HG02759 (cell line): Measurements from ENCODE around the gene UBE2E3.

Experiments used
- ATAC-seq: cut with Tn5 transposase; IDR thresholded peaks from one replicate; pipeline ENCODE4 v1.9.1; 2021; ENCODE audit warnings: mild to moderate bottlenecking, moderate library complexity; ENCODE audit not compliant: unreplicated experiment

UBE2E3 gene

GRCh38 chr2:180978903-180979748, 1.3 kb upstream of the UBE2E3 start:
- no peak for ATAC-seq

- no peak for ATAC-seq
Measured at GRCh38 chr2:180979749-180980105, 678 bp upstream of the UBE2E3 start.

- ATAC-seq = peak; percentile 15
Measured at GRCh38 chr2:180980943-180981911, 822 bp downstream of the UBE2E3 start.

- peak; percentile 27 for ATAC-seq
Measured at GRCh38 chr2:180983468-180984242, 3.2 kb downstream of the UBE2E3 start.

- ATAC-seq = no peak
Measured at GRCh38 chr2:180985771-180986395, 5.5 kb downstream of the UBE2E3 start.

- ATAC-seq = no peak
Measured at GRCh38 chr2:180987146-180987545, 6.7 kb downstream of the UBE2E3 start.

- no peak for ATAC-seq
Measured at GRCh38 chr2:180990337-180990736, 9.9 kb downstream of the UBE2E3 start.

GRCh38 chr2:180990794-180991193, 10.4 kb downstream of the UBE2E3 start:
- no peak for ATAC-seq

- ATAC-seq = no peak
Measured at GRCh38 chr2:180991361-180991760, 11.0 kb downstream of the UBE2E3 start.

- ATAC-seq = no peak
Measured at GRCh38 chr2:180991820-180992219, 11.4 kb downstream of the UBE2E3 start.

- ATAC-seq = no peak
Measured at GRCh38 chr2:180992994-180993393, 12.6 kb downstream of the UBE2E3 start.

- ATAC-seq = no peak
Measured at GRCh38 chr2:180999274-180999964, 19.0 kb downstream of the UBE2E3 start.

- ATAC-seq = no peak
Measured at GRCh38 chr2:181004647-181005325, 24.4 kb downstream of the UBE2E3 start.

- ATAC-seq = no peak
Measured at GRCh38 chr2:181005326-181005655, 24.9 kb downstream of the UBE2E3 start.

- ATAC-seq = no peak
Measured at GRCh38 chr2:181005809-181006208, 25.4 kb downstream of the UBE2E3 start.

GRCh38 chr2:181007086-181007837, 26.9 kb downstream of the UBE2E3 start:
- no peak for ATAC-seq

GRCh38 chr2:181008407-181008806, 28.0 kb downstream of the UBE2E3 start:
- no peak for ATAC-seq

- no peak for ATAC-seq
Measured at GRCh38 chr2:181021199-181021789, 40.9 kb downstream of the UBE2E3 start.
